GM13976 (cell line): ENCODE measurements around the gene FRS3.
A peak's percentile ranks its signal among the peaks of the same experiment; 100 is the strongest.

Experiments
- DNase-seq: peaks from one replicate; pipeline ENCODE4 v3.0.0; 2012; ENCODE audit warnings: low spot score
- in situ Hi-C: fragments of 300-500 bp; cut with MboI; formaldehyde crosslinking; loops from one replicate; pipeline ENCODE4 v1.12.0; 2022; ENCODE audit warnings: low sequenced_read_pairs, mixed read lengths, inconsistent platforms; ENCODE audit not compliant: unreplicated experiment
- TF ChIP-seq, protein P1 (sequence below): IDR thresholded peaks from 2 replicates; pipeline ENCODE4 v1.5.1; 2012; ENCODE audit warnings: borderline replicate concordance, mild to moderate bottlenecking; ENCODE audit not compliant: insufficient read depth; ENCODE audit errors: extremely low read depth, missing control alignments, control extremely low read depth

The FRS3 gene

DNA sequence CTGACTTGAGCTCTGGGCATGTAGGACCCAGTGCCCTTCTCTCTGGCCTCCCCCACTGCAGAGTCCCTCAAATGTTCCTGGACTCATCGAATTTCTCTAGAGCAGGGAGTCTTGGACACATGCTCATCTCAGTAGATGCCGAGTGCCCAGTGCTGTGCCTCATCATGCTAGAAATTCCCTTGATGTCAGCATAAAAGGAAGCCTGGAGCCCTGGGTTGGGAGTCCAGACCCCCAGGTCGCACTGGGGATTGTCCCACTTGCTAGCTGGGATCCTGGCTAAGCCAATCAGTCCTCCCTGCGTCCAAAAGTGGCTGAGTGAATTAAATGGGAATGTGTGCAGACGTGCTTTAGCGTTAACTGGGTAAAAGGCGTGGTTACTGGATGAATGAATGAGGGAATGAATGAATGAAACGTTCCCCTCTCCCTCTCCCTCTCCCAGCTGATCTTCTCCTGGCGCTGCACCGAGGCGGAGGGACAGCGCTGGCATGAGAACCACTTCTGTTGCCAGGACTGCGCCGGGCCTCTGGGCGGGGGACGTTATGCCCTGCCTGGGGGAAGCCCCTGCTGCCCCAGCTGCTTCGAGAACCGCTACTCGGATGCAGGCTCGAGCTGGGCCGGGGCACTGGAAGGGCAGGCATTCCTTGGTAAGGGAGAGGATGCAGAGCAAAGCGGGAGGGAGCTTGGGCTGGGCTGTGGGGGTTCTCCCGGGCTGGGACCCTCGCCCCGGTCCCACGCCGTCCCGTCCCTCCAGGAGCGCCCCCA lies 6.2 kb upstream of the FRS3 start:
- peak; percentile 51 for DNase-seq
- TF ChIP-seq, protein P1, sequence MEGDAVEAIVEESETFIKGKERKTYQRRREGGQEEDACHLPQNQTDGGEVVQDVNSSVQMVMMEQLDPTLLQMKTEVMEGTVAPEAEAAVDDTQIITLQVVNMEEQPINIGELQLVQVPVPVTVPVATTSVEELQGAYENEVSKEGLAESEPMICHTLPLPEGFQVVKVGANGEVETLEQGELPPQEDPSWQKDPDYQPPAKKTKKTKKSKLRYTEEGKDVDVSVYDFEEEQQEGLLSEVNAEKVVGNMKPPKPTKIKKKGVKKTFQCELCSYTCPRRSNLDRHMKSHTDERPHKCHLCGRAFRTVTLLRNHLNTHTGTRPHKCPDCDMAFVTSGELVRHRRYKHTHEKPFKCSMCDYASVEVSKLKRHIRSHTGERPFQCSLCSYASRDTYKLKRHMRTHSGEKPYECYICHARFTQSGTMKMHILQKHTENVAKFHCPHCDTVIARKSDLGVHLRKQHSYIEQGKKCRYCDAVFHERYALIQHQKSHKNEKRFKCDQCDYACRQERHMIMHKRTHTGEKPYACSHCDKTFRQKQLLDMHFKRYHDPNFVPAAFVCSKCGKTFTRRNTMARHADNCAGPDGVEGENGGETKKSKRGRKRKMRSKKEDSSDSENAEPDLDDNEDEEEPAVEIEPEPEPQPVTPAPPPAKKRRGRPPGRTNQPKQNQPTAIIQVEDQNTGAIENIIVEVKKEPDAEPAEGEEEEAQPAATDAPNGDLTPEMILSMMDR = no peak
- in situ Hi-C loops = no loop called here

DNA sequence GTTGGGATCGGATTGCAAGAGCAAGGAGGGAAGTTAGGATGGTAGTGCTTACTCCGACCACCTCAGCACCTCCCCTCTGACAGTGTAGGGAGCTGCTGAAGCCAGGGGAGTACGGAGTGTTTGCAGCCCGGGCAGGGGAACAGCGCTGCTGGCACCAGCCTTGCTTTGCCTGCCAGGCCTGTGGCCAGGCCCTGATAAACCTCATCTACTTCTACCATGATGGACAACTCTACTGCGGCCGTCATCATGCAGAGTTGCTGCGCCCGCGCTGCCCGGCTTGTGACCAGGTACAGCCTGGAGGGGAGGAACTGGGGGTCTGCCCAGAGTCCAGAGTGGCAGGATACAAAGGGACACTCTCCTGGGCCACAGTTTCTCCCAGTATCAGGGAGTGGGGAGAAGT lies 5.6 kb upstream of the FRS3 start:
- in situ Hi-C loops = no loop called here
- TF ChIP-seq, protein P1 = no peak
- DNase-seq = no peak

DNA sequence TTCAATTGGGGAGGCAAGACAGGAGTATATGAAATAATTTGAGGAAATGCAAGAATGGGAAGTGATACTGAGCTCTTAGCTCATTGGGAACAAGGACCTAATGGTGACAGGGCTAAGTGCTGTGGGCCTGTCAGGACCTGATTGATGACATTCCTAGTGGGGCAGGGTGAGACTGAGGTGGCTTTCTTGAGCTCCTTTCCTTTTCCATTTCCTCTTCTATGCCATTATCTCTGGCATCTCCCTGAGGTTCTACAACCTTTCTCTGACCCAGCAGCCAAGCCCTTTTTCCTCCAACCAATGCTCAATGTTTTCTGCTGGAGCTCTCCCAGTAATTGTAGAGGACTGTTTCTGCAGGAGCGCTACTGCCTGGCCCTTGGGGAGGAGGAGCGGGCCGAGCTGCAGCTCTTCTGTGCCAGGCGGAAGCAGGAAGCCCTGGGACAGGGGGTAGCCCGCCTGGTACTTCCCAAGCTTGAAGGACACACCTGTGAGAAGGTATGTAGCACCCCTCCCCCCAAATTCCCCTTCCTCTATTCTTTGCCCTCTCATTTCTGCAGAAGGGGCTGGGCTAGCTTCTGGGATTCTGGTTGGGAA lies 5.0 kb upstream of the FRS3 start:
- TF ChIP-seq, protein P1 = no peak
- DNase-seq = no peak
- in situ Hi-C loops = no loop called here

DNA sequence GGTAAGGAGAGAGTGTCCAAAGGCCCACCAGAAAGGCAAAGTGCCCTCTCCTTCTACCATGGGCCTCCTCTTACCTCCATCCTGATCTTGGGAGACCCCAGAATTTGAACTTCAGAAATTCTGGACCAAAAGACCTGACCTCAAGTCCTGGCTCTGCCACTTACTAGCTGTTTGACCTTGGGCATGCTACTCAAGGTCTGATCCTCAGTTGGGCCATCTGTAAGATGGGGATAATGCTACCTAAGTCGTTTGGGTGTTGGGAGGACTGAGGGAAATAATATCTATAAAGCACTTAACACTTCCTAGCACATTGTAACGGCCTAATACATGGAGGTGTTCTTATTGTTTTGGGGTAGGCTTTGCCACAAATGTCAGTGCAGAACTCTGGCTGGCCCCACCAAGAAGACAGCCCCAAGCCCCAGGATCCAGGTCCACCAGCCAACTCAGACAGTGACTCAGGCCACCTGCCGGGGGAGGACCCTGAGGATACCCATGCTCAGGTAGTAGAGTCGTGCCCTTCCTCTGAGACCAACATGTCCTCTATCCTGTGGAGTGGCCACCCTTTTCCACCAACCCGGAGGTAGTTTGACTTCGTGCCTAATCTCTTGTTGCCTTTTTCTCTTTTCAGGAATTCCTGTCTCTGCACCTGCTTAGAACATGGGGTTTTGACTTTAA lies 3.5 kb upstream of the FRS3 start:
- DNase-seq = no peak
- TF ChIP-seq, protein P1 = no peak
- in situ Hi-C loops = no loop called here

DNA sequence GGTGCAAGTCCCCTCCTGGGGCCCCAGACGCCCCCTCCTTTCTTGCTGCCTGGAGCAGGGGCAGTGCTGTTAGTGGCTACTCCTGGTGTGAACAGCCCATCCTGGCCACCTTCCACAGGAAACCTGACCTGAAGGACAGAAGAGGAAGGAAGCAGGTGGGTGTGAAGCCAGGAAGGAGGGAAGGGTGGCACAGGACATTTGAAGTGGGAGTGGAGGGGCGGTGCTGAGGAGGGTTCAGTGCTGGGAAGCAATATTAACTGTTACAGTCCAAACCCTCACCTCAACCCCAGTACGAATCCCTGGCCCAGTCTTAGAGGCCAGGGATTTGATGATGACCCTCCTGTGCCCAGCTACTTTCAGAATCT lies 1.6 kb upstream of the FRS3 start:
- TF ChIP-seq, protein P1 = no peak
- DNase-seq = no peak
- in situ Hi-C loops = no loop called here

DNA sequence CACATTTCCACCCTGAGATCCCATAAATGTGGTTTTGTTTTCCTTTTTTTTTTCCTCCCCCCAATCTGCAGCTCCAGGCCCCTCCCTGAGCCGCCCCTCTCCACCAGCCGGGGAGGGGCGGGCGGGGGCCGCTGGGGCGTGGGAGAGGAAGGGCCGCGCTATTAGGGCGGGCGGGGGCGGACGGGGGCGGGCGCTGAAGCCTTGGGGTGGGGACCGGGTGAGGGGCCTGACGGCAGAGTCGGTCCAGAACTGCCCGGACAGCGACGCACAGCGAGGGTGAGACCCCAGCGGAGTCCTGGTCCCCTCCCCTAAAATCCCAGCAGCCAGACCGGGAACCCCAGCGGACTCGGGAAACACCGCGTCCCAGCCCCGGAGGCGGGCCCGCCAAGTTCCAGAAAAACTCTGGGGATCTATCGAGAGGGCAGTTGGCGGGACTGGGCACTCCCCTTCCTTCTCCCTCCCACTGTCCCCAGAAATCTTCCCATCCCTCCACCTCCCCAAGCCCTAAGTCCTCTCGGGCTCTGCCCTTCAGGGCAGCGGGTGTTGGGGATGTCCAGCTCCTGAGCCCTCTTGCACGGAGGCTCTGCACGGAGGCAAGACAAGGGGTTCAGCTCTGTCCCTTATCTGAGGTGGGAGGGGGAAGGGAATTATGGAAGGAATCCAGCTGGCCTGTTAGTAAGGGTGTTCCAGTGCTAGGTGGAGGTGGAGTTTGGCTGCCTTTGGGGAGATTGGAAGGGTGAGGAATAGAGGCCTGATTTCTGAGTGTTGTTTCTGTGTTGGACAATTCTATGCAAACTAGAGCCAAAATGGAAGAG lies 1.1 kb upstream of the FRS3 start, which contains the start of gene PRICKLE4:
TSS of gene PRICKLE4 (plus strand) at position 232 of the 815 bp plus-strand sequence. CDS start 2,692 bp downstream, outside the sequence.
- no peak for DNase-seq
- TF ChIP-seq, protein P1 = no peak
- in situ Hi-C loops = no loop called here
